Bronchial epithelial cell (primary cell): ENCODE data around the gene SH3D19. TPM values are rescaled to one million over a fixed set of nuclear protein-coding genes. Genes with fewer than 3 reads are reported as not detected.

Source experiments
- DNase-seq: peaks from one replicate; pipeline ENCODE4 v3.0.0-alpha.2; 2010; ENCODE audit warnings: low read depth
- FAIRE-seq: peaks from 2 replicates; lab custom pipeline; 2011; peaks lifted over from hg19 to GRCh38; lab: Jason Lieb, UNC
- H3K27me3 ChIP-seq: 2 replicates; pipeline ENCODE4 v1.5.1; 2011; ENCODE audit warnings: low read length; ENCODE audit not compliant: control insufficient read depth, insufficient read depth
- H3K36me3 ChIP-seq: 2 replicates; pipeline ENCODE4 v1.5.1; 2011; ENCODE audit warnings: low read length; ENCODE audit not compliant: control insufficient read depth, insufficient read depth
- H3K4me3 ChIP-seq: 2 replicates; pipeline ENCODE4 v1.5.1; 2011; ENCODE audit warnings: mild to moderate bottlenecking, low read depth, low read length, control low read depth
- CTCF ChIP-seq: IDR thresholded peaks from 2 replicates; pipeline ENCODE4 v1.5.1; 2011; ENCODE audit warnings: mild to moderate bottlenecking, moderate library complexity, low read length, control low read depth, inconsistent platforms; ENCODE audit not compliant: insufficient read depth, severe bottlenecking
- total RNA-seq: library from RNA; depleted of rRNA; stranded (reverse); fragments of >200 nt; gene quantifications from 2 replicates; pipeline ENCODE4 v1.2.1, GENCODE V29; 2014

The SH3D19 gene
- total RNA-seq, 1 donor from 2014 or later, result 13.2 TPM

- Histone ChIP-seq H3K36me3 (no peaks in the 10 kb centered on the region), H3K27me3 (no peaks in the 10 kb centered on the region), H3K4me3 (no peak overlapping the region)
- DNase-seq, result no peak
- no peak for TF ChIP-seq CTCF
- FAIRE-seq, result no peak
Observed at GRCh38 chr4:151359576-151359975, 34.2 kb upstream of the SH3D19 start.

- no peaks in the 10 kb centered on the region for H3K36me3 ChIP-seq
- no peaks in the 10 kb centered on the region for H3K27me3 ChIP-seq
- no peak for TF ChIP-seq CTCF
- DNase-seq (no peak), FAIRE-seq (no peak)
- H3K4me3 ChIP-seq, result no peak overlapping the region
Observed at GRCh38 chr4:151358266-151358665, 32.9 kb upstream of the SH3D19 start.

- DNase-seq, result peak; percentile 81
- H3K36me3 ChIP-seq, result no peaks in the 10 kb centered on the region
Observed at GRCh38 chr4:151356510-151356909, 31.1 kb upstream of the SH3D19 start.

GRCh38 chr4:151355155-151355554 lies 29.8 kb upstream of the SH3D19 start:
- Histone ChIP-seq H3K4me3 (no peak overlapping the region), H3K27me3 (no peaks in the 10 kb centered on the region), H3K36me3 (no peaks in the 10 kb centered on the region)
- FAIRE-seq (peak; percentile 13), DNase-seq (peak; percentile 72)
- no peak for TF ChIP-seq CTCF

More at GRCh38 chr4:151356510-151356909, 31.1 kb upstream of the SH3D19 start:
- no peak for TF ChIP-seq CTCF
- H3K27me3 ChIP-seq, result no peaks in the 10 kb centered on the region
- no peak overlapping the region for H3K4me3 ChIP-seq
- FAIRE-seq, result no peak

GRCh38 chr4:151347490-151348235 lies 22.3 kb upstream of the SH3D19 start:
- Histone ChIP-seq H3K4me3 (no peak overlapping the region), H3K27me3 (no peaks in the 10 kb centered on the region), H3K36me3 (no peaks in the 10 kb centered on the region)
- no peak for TF ChIP-seq CTCF
- DNase-seq (no peak), FAIRE-seq (no peak)

GRCh38 chr4:151344948-151345347 lies 19.5 kb upstream of the SH3D19 start:
- FAIRE-seq, result no peak
- no peaks in the 10 kb centered on the region for H3K27me3 ChIP-seq
- no peak overlapping the region for H3K4me3 ChIP-seq
- TF ChIP-seq CTCF, result no peak
- H3K36me3 ChIP-seq, result no peaks in the 10 kb centered on the region
- no peak for DNase-seq
